ENCODE results near the gene LYRM4. TPM values are rescaled to one million over a fixed set of nuclear protein-coding genes. Genes with fewer than 3 reads are reported as not detected.

LYRM4 gene
- total RNA-seq, 6 experiments from 2014 or later = 26.8 to 36.3 (median 30.2) TPM

DNA sequence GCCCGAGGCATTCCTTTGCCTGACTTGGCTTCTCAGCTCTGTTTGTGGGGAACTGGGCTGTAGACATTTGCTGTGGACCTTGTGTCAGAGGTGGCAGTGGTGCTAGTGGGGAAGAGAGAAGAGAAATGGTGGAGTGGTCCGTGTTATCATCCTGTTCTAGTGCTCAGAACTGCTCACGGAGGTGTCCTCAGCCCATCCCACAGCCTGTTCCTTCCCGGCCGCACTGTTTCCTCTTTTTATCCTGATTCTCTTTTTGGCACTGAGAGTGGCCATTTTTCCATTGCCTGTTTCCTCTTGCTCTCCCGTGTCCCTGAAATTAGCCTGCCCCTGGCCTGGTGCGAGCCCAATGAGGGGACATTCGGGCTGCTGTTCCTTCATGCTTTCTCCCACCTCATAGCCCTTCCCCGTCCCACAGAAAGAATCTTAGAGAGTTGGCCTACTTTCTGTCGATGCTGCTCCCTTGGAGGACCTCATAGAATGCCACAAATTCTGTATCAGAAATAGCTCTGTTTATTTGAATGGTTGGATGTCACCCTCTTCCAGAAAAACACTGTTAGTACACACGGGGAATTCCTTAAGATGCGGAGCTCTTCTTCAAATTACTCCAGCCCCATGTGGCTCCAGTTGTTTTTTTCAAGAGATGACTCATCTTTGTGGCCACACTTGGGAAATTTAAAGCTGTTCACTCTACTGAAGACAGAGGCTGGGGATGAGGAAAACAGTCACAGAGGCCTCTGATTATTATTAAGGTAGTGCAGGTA is 26.6 kb upstream of the LYRM4 start:
- peaks cover 16% of the 10 kb centered on the region for H3K4me1 Mint-ChIP-seq (ENCODE audit: low read depth)
- peak overlapping the region; percentile 39 for H3K27ac Mint-ChIP-seq
- DNase-seq = peak; percentile 66

GRCh38 chr6:5286780-5287179 is 26.0 kb upstream of the LYRM4 start:
- Mint-ChIP-seq H3K27ac (no peak overlapping the region), H3K4me3 (no peak overlapping the region), H3K36me3 (ENCODE audit: low read depth) (no peaks in the 10 kb centered on the region), H3K9me3 (no peaks in the 10 kb centered on the region), H3K27me3 (ENCODE audit: insufficient read depth) (no peaks in the 10 kb centered on the region), H3K4me1 (ENCODE audit: low read depth) (peaks cover 16% of the 10 kb centered on the region)
- no peak for DNase-seq
- TF ChIP-seq, protein P1, sequence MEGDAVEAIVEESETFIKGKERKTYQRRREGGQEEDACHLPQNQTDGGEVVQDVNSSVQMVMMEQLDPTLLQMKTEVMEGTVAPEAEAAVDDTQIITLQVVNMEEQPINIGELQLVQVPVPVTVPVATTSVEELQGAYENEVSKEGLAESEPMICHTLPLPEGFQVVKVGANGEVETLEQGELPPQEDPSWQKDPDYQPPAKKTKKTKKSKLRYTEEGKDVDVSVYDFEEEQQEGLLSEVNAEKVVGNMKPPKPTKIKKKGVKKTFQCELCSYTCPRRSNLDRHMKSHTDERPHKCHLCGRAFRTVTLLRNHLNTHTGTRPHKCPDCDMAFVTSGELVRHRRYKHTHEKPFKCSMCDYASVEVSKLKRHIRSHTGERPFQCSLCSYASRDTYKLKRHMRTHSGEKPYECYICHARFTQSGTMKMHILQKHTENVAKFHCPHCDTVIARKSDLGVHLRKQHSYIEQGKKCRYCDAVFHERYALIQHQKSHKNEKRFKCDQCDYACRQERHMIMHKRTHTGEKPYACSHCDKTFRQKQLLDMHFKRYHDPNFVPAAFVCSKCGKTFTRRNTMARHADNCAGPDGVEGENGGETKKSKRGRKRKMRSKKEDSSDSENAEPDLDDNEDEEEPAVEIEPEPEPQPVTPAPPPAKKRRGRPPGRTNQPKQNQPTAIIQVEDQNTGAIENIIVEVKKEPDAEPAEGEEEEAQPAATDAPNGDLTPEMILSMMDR (IDR thresholded peaks at IDR 0.05) = no peak

More for the DNA sequence above, 26.6 kb upstream of the LYRM4 start:
- Mint-ChIP-seq H3K36me3 (ENCODE audit: low read depth) (no peaks in the 10 kb centered on the region), H3K27me3 (ENCODE audit: insufficient read depth) (no peaks in the 10 kb centered on the region), H3K4me3 (peak overlapping the region; percentile 46), H3K9me3 (no peaks in the 10 kb centered on the region)
- TF ChIP-seq, protein P1 (IDR thresholded peaks at IDR 0.05) = no peak

- TF ChIP-seq, protein P1 (IDR thresholded peaks at IDR 0.05) = no peak
- H3K27ac Mint-ChIP-seq = no peak overlapping the region
- no peaks in the 10 kb centered on the region for H3K9me3 Mint-ChIP-seq
- no peak overlapping the region for H3K4me3 Mint-ChIP-seq
- no peak for DNase-seq
- peaks cover 19% of the 10 kb centered on the region for H3K4me1 Mint-ChIP-seq (ENCODE audit: low read depth)
- no peaks in the 10 kb centered on the region for H3K27me3 Mint-ChIP-seq (ENCODE audit: insufficient read depth)
- no peaks in the 10 kb centered on the region for H3K36me3 Mint-ChIP-seq (ENCODE audit: low read depth)
These were observed 24.8 kb upstream of the LYRM4 start for GRCh38 chr6:5285526-5285925.

GRCh38 chr6:5285081-5285480 is 24.3 kb upstream of the LYRM4 start:
- no peak overlapping the region for H3K4me3 Mint-ChIP-seq
- no peaks in the 10 kb centered on the region for H3K27me3 Mint-ChIP-seq (ENCODE audit: insufficient read depth)
- no peak for DNase-seq
- H3K36me3 Mint-ChIP-seq (ENCODE audit: low read depth) = no peaks in the 10 kb centered on the region
- peaks cover 24% of the 10 kb centered on the region for H3K4me1 Mint-ChIP-seq (ENCODE audit: low read depth)
- no peaks in the 10 kb centered on the region for H3K9me3 Mint-ChIP-seq
- TF ChIP-seq, protein P1 (IDR thresholded peaks at IDR 0.05) = no peak
- no peak overlapping the region for H3K27ac Mint-ChIP-seq

- H3K9me3 Mint-ChIP-seq = no peaks in the 10 kb centered on the region
- H3K36me3 Mint-ChIP-seq (ENCODE audit: low read depth) = peaks cover 4% of the 10 kb centered on the region; the same call in 1 of the 2 replicates
- DNase-seq = no peak
- H3K4me1 Mint-ChIP-seq (ENCODE audit: low read depth) = peaks cover 17% of the 10 kb centered on the region
- H3K27ac Mint-ChIP-seq = no peak overlapping the region
- TF ChIP-seq, protein P1 (IDR thresholded peaks at IDR 0.05) = no peak
- no peak overlapping the region for H3K4me3 Mint-ChIP-seq
- H3K27me3 Mint-ChIP-seq (ENCODE audit: insufficient read depth) = no peaks in the 10 kb centered on the region
These were observed 21.5 kb upstream of the LYRM4 start for GRCh38 chr6:5282191-5282623.
